PC-9 (cell line): ENCODE results near the gene CNTNAP3B.
"Not testable (repeated sequence)": the region's sequence is repeated elsewhere in the genome, so short reads cannot be mapped to it uniquely, and the experiment has no call there.

ENCODE experiments used
- CTCF ChIP-seq: fragments of 200-600 bp; sonication (generic); conservative IDR thresholded peaks from 2 replicates; pipeline ENCODE4 v1.6.1; 2017; ENCODE audit warnings: mixed run types, antibody characterized with exemption, mild to moderate bottlenecking, moderate library complexity
- EZH2 ChIP-seq: fragments of 200-600 bp; sonication (generic); IDR thresholded peaks from 2 replicates; pipeline ENCODE4 v1.8.0; 2017; ENCODE audit warnings: antibody characterized with exemption, low read depth

GRCh38 chr9:41941738-41942137, 187.5 kb downstream of the CNTNAP3B start:
- 0 out of 2 replicates have a peak, but pooled peaks have one; percentile 21 for TF ChIP-seq CTCF
- not testable (repeated sequence) for TF ChIP-seq EZH2
